Esophagus muscularis mucosa (tissue), 4 donors: ENCODE data around the gene TMEM131L. TPM values are rescaled to one million over a fixed set of nuclear protein-coding genes. Genes with fewer than 3 reads are reported as not detected.

Experiments
- DNase-seq: peaks from one replicate; pipeline ENCODE4 v3.0.0-alpha.2; 2017; ENCODE audit errors: extremely low spot score
- H3K27ac ChIP-seq, 4 donors: fragments of 200-600 bp; sonication (generic); replicated peaks in 1 of 4; 1 replicate in 3 of 4; 2 replicates in 1 of 4; pipeline ENCODE4 v1.5.1; 2016 to 2019; ENCODE audit warnings: mild to moderate bottlenecking in 1 of 4
- H3K27me3 ChIP-seq, 4 donors: fragments of 200-600 bp; sonication (generic); one replicate each; pipeline versions ENCODE4 v1.5.1 to v1.6.0; 2016 to 2019
- H3K36me3 ChIP-seq, 4 donors: fragments of 200-600 bp; sonication (generic); one replicate each; pipeline ENCODE4 v1.5.1; 2016 to 2019
- H3K4me1 ChIP-seq, 4 donors: fragments of 200-600 bp; sonication (generic); one replicate each; pipeline ENCODE4 v1.5.1; 2016 to 2019
- H3K4me3 ChIP-seq, 4 donors: fragments of 200-600 bp; sonication (generic); 1 replicate in 2 of 4; 2 replicates in 2 of 4; pipeline ENCODE4 v1.5.1; 2016 to 2019; ENCODE audit warnings: mild to moderate bottlenecking in 4 of 4, moderate library complexity in 1 of 4
- H3K9me3 ChIP-seq, 4 donors: fragments of 200-600 bp; sonication (generic); 1 replicate in 3 of 4; 2 replicates in 1 of 4; pipeline ENCODE4 v1.5.1; 2016 to 2019
- EP300 ChIP-seq: sonication (generic); formaldehyde crosslinking; IDR thresholded peaks from one replicate; pipeline ENCODE4 v1.6.1; 2017; ENCODE audit warnings: antibody characterized with exemption
- POLR2A ChIP-seq: fragments of 450-650 bp; IDR thresholded peaks from one replicate; pipeline ENCODE4 v1.6.1; 2017; ENCODE audit warnings: antibody characterized with exemption, moderate library complexity, mild to moderate bottlenecking, low read depth
- POLR2AphosphoS5 ChIP-seq, 2 donors: sonication (generic); formaldehyde crosslinking; IDR thresholded peaks; one replicate each; pipeline ENCODE4 v1.6.1; 2017; ENCODE audit warnings: antibody characterized with exemption in 2 of 2
- WGBS: methylation state at CpG from one replicate; pipeline ENCODE4 v1.1.5; 2018; 5-methylcytosine and 5-hydroxymethylcytosine counted together
- intact Hi-C: fragments of 100-400 bp; cut with DNase I; formaldehyde crosslinking; loops from one replicate; pipeline ENCODE4 v1.15.1; 2023
- total RNA-seq, 4 donors: library from RNA; depleted of rRNA; stranded (reverse); fragments of >200 nt; gene quantifications; one replicate each; pipeline versions ENCODE4 v1.1.0 to v1.2.1, GENCODE V29; 2016
- TF ChIP-seq, protein P1 (sequence below), 3 experiments: fragments of 200-600 bp in 2 of 3; fragments of 450-650 bp in 1 of 3; sonication (generic) in 2 of 3; IDR thresholded peaks; one replicate each; pipeline ENCODE4 v1.5.1; 2017 to 2019; ENCODE audit warnings: antibody characterized with exemption in 3 of 3, mild to moderate bottlenecking in 2 of 3, moderate library complexity in 1 of 3

TMEM131L gene
- total RNA-seq, 4 donors from 2014 or later = 10.3 to 16.3 (median 12.1) TPM

DNA sequence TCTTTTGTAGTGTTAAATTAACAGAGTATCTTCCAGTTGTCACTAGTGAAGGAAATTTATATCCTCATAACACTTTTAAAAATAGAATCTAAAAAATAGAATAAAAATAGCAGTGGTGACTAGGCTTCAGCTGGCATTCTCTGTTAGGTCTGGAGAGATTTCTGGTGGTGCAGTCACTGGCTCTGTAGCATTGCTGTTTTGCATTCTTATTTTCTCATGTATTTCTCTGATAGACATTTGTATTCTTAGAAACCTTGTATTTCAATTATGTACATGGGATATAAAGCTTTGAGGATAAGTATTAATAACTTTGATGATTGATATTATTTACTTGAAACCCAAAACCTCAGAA is 87.6 kb downstream of the TMEM131L start:
- DNase-seq = peak; percentile 21
- TF ChIP-seq POLR2A (no peak), POLR2AphosphoS5 (IDR thresholded peaks at IDR 0.05) (peak in 1 of 2 donors; percentile 9)
- Histone ChIP-seq H3K4me3 (no peak overlapping the region), H3K27ac (peak overlapping the region; percentile 63 to 77 (median 73)), H3K27me3 (no peaks in the 10 kb centered on the region), H3K4me1 (peaks cover 25 to 65% (median 50%) of the 10 kb centered on the region in 4 donors), H3K9me3 (no peaks in the 10 kb centered on the region), H3K36me3 (peaks cover 0 to 3% (median 0%) of the 10 kb centered on the region in 4 donors)
- intact Hi-C loops = no loop called here

GRCh38 chr4:153555730-153556434 is 89.7 kb downstream of the TMEM131L start:
- Histone ChIP-seq H3K4me3 (peak overlapping the region in 1 of 4 donors; percentile 3), H3K27ac (peak overlapping the region; percentile 63 to 77 (median 73)), H3K4me1 (peaks cover 18 to 55% (median 43%) of the 10 kb centered on the region in 4 donors), H3K36me3 (peaks cover 0 to 14% (median 3%) of the 10 kb centered on the region in 4 donors), H3K9me3 (no peaks in the 10 kb centered on the region), H3K27me3 (no peaks in the 10 kb centered on the region)
- WGBS = 22% methylated on average over 5 of the region's 5 CpGs
- peak; percentile 93 for DNase-seq
- intact Hi-C loops = loop anchor here (5.0 kb wide), 1 partner anchor 89 kb away; the partner anchor contains the start of gene TMEM131L
- TF ChIP-seq, protein P1, sequence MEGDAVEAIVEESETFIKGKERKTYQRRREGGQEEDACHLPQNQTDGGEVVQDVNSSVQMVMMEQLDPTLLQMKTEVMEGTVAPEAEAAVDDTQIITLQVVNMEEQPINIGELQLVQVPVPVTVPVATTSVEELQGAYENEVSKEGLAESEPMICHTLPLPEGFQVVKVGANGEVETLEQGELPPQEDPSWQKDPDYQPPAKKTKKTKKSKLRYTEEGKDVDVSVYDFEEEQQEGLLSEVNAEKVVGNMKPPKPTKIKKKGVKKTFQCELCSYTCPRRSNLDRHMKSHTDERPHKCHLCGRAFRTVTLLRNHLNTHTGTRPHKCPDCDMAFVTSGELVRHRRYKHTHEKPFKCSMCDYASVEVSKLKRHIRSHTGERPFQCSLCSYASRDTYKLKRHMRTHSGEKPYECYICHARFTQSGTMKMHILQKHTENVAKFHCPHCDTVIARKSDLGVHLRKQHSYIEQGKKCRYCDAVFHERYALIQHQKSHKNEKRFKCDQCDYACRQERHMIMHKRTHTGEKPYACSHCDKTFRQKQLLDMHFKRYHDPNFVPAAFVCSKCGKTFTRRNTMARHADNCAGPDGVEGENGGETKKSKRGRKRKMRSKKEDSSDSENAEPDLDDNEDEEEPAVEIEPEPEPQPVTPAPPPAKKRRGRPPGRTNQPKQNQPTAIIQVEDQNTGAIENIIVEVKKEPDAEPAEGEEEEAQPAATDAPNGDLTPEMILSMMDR (IDR thresholded peaks at IDR 0.05) = no peak
- peak; percentile 42 to 68 for TF ChIP-seq POLR2AphosphoS5 (IDR thresholded peaks at IDR 0.05)

DNA sequence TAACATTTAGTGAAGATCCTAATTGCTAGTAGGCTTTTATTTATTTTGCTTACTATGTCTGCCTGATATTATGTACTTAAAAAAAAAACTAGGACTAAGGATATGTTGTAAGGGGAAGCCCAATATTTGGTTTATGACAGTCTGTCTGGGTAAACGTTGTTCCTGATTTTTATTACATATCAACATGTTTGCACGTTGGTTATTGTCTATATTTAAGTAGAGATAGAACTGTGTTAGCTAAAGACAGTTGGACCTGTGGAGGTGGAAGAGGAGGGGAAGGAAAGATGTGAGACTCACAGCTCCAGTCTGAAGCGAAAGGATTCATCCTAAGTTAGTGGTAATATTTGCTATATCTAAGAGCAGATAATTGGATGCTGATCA is 90.3 kb downstream of the TMEM131L start:
- Histone ChIP-seq H3K27ac (peak overlapping the region; percentile 63 to 77 (median 73)), H3K4me1 (peaks cover 18 to 55% (median 43%) of the 10 kb centered on the region in 4 donors), H3K4me3 (no peak overlapping the region), H3K27me3 (no peaks in the 10 kb centered on the region), H3K9me3 (no peaks in the 10 kb centered on the region), H3K36me3 (peaks cover 0 to 14% (median 3%) of the 10 kb centered on the region in 4 donors)
- no peak for DNase-seq
- intact Hi-C loops = loop anchor here (5.0 kb wide), 1 partner anchor 89 kb away; the partner anchor contains the start of gene TMEM131L
- TF ChIP-seq POLR2A (no peak), POLR2AphosphoS5 (IDR thresholded peaks at IDR 0.05) (no peak)
- WGBS = 55% methylated on average over 3 of the region's 3 CpGs

- no peak overlapping the region for H3K27ac ChIP-seq
- no peaks in the 10 kb centered on the region for H3K9me3 ChIP-seq
- 79% methylated on average over 1 of the region's 1 CpG for WGBS
- peaks cover 0 to 18% (median 3%) of the 10 kb centered on the region in 4 donors for H3K36me3 ChIP-seq
- no peak for TF ChIP-seq POLR2A
- TF ChIP-seq POLR2AphosphoS5 (IDR thresholded peaks at IDR 0.05) = no peak
- no peak for TF ChIP-seq EP300
- TF ChIP-seq, protein P1 (IDR thresholded peaks at IDR 0.05) = no peak
- intact Hi-C loops = no loop called here
- H3K27me3 ChIP-seq = no peaks in the 10 kb centered on the region
- DNase-seq = peak; percentile 26
- no peak overlapping the region for H3K4me3 ChIP-seq
- H3K4me1 ChIP-seq = peaks cover 14 to 35% (median 23%) of the 10 kb centered on the region in 4 donors
Measured at GRCh38 chr4:153560908-153561307, 94.7 kb downstream of the TMEM131L start.

DNA sequence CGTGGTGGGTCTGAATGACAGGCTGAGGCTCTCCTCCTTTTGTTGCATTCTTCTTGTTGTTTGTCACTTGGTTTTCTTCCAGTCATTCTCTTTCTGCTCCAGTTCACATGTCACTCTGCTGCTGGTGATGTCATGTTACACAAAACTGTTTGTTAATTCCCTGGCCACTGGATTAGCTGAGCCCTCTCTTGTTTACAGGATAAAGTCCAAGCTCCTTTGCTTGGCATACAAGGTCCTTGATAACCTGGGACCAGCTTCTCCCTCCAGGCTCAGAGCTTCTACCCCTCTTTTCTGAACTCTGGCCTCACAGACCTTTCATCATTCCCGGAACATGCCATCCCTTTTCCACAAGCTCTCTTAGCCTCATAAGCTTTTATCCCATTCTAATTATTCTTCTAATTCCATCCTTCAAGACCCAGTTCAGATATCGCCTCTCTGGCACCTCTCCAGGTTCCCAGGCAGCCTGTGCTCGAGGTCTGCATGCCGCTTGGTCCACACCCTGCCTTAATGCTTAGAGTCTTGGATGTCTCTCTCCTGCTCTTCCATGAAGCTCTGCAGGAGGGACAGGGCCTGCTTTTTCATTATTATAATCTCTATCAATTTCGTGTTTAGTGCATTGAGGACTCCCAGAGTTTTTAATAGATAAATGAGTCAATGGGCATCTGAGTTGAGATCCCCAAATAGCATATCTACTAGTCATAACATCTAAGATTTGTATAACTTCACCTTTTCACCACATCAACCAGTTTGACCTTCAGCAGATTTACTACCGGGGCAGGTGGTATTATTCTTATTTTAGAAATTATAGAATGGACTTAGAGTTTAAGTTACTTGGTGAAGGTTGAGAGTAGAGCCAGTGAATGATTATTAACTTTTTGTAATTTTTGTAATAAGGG is 98.7 kb downstream of the TMEM131L start:
- no peaks in the 10 kb centered on the region for H3K27me3 ChIP-seq
- H3K36me3 ChIP-seq = peaks cover 0 to 9% (median 2%) of the 10 kb centered on the region in 4 donors
- intact Hi-C loops = no loop called here
- peak overlapping the region; percentile 10 to 45 (median 22) for H3K27ac ChIP-seq
- DNase-seq = peak; percentile 53
- H3K9me3 ChIP-seq = no peaks in the 10 kb centered on the region
- no peak overlapping the region for H3K4me3 ChIP-seq
- WGBS = 46% methylated on average over 7 of the region's 7 CpGs
- peaks cover 14 to 35% (median 23%) of the 10 kb centered on the region in 4 donors for H3K4me1 ChIP-seq
- TF ChIP-seq POLR2AphosphoS5 (IDR thresholded peaks at IDR 0.05) (peak in 1 of 2 donors; percentile 10), EP300 (no peak)
